HEK293T (cell line): ENCODE results near the gene TUFM.

Source experiments
- CTCF ChIA-PET: fragments of 350-600 bp; formaldehyde crosslinking; extraction: SDS; loops from one replicate; lab custom pipeline; 2021; ENCODE audit warnings: antibody characterized with exemption, inconsistent platforms; lab: Yijun Ruan, JAX
- POLR2A ChIA-PET: fragments of 350-600 bp; formaldehyde crosslinking; extraction: SDS; loops from one replicate; lab custom pipeline; 2020; ENCODE audit warnings: antibody characterized with exemption, inconsistent platforms; lab: Yijun Ruan, JAX
- DNase-seq: peaks from one replicate; pipeline ENCODE4 v3.0.0; 2012; ENCODE audit warnings: mixed read lengths; ENCODE audit errors: extremely low spot score
- ARNT ChIP-seq: fragments of 450-650 bp; IDR thresholded peaks from 2 replicates; pipeline ENCODE4 v1.6.1; 2017; ENCODE audit warnings: mild to moderate bottlenecking
- BHLHE40 ChIP-seq: fragments of 450-650 bp; IDR thresholded peaks from 2 replicates; pipeline ENCODE4 v1.6.1; 2016; ENCODE audit warnings: mild to moderate bottlenecking, moderate library complexity, borderline replicate concordance
- CTBP1 ChIP-seq: fragments of 450-650 bp; IDR thresholded peaks from 2 replicates; pipeline ENCODE4 v1.6.1; 2016; ENCODE audit warnings: borderline replicate concordance
- ELF4 ChIP-seq: fragments of 450-650 bp; IDR thresholded peaks from 2 replicates; pipeline ENCODE4 v1.6.1; 2017; ENCODE audit warnings: antibody characterized with exemption
- FOXA1 ChIP-seq: fragments of 450-650 bp; IDR thresholded peaks from 2 replicates; pipeline ENCODE4 v1.6.1; 2016; ENCODE audit warnings: mild to moderate bottlenecking
- FOXK2 ChIP-seq: fragments of 450-650 bp; IDR thresholded peaks from 2 replicates; pipeline ENCODE4 v1.6.1; 2016; ENCODE audit warnings: mild to moderate bottlenecking
- FOXM1 ChIP-seq: fragments of 450-650 bp; IDR thresholded peaks from 2 replicates; pipeline ENCODE4 v1.6.1; 2017; ENCODE audit warnings: mild to moderate bottlenecking, borderline replicate concordance
- HDGF ChIP-seq: fragments of 450-650 bp; IDR thresholded peaks from 2 replicates; pipeline ENCODE4 v1.6.1; 2017; ENCODE audit warnings: antibody characterized with exemption, borderline replicate concordance
- L3MBTL2 ChIP-seq: fragments of 450-650 bp; conservative IDR thresholded peaks from 2 replicates; pipeline ENCODE4 v1.6.1; 2016; ENCODE audit warnings: mild to moderate bottlenecking
- LEF1 ChIP-seq: fragments of 450-650 bp; IDR thresholded peaks from 2 replicates; pipeline ENCODE4 v1.6.1; 2017; ENCODE audit warnings: mild to moderate bottlenecking, borderline replicate concordance
- NFRKB ChIP-seq: fragments of 450-650 bp; IDR thresholded peaks from 2 replicates; pipeline ENCODE4 v1.6.1; 2016; ENCODE audit warnings: mild to moderate bottlenecking, moderate library complexity
- SP1 ChIP-seq: fragments of 450-650 bp; IDR thresholded peaks from 2 replicates; pipeline ENCODE4 v1.6.1; 2017
- SUZ12 ChIP-seq: fragments of 450-650 bp; IDR thresholded peaks from 2 replicates; pipeline ENCODE4 v1.6.1; 2016; ENCODE audit warnings: mild to moderate bottlenecking
- TARDBP ChIP-seq: fragments of 450-650 bp; IDR thresholded peaks from 2 replicates; pipeline ENCODE4 v1.6.1; 2016
- ZNF384 ChIP-seq: fragments of 450-650 bp; IDR thresholded peaks from 2 replicates; pipeline ENCODE4 v1.6.1; 2016
- TF ChIP-seq, protein P1 (sequence below): fragments of 450-650 bp; IDR thresholded peaks from 2 replicates; pipeline ENCODE4 v1.6.1; 2016

The TUFM gene

DNA sequence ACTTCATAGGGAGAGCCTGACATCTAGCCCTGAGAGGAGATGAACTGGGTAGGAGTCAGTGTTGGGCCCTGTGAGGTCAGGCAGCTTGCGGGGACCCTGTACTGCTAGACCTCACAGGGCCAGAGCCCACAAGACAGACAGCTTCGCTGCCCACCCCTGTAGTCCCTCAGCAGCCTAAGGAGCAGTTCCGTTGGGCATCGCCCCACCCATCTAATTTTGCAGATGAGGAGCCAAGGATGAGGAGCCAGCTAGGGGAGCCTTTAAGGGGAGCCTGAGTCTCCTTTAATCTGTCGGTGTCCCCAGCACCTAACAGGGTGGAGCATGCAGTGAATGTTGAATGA is 755 bp upstream of the TUFM start:
- no peak for TF ChIP-seq ARNT
- no peak for TF ChIP-seq SUZ12
- no peak for TF ChIP-seq HDGF
- no peak for TF ChIP-seq ZNF384
- no peak for TF ChIP-seq TARDBP
- TF ChIP-seq FOXA1 = no peak
- no peak for TF ChIP-seq FOXK2
- TF ChIP-seq, protein P1, sequence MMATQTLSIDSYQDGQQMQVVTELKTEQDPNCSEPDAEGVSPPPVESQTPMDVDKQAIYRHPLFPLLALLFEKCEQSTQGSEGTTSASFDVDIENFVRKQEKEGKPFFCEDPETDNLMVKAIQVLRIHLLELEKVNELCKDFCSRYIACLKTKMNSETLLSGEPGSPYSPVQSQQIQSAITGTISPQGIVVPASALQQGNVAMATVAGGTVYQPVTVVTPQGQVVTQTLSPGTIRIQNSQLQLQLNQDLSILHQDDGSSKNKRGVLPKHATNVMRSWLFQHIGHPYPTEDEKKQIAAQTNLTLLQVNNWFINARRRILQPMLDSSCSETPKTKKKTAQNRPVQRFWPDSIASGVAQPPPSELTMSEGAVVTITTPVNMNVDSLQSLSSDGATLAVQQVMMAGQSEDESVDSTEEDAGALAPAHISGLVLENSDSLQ = no peak
- no peak for TF ChIP-seq LEF1
- TF ChIP-seq NFRKB = no peak
- TF ChIP-seq L3MBTL2 = no peak
- no peak for TF ChIP-seq CTBP1
- no peak for TF ChIP-seq SP1
- no peak for TF ChIP-seq FOXM1
- no peak for TF ChIP-seq ELF4
- CTCF ChIA-PET = interaction anchor here (0.9 kb wide), 1 partner anchor 10 kb away, joined by 5 read pairs; no protein-coding TSS in a partner anchor
- no peak for DNase-seq
- POLR2A ChIA-PET = interaction anchor here (1.0 to 5.9 kb wide), 8 partner anchors 9 to 127 kb away, joined by 3 to 96 read pairs (median 10); partner anchors contain the start of genes ATXN2L and SH2B1

DNA sequence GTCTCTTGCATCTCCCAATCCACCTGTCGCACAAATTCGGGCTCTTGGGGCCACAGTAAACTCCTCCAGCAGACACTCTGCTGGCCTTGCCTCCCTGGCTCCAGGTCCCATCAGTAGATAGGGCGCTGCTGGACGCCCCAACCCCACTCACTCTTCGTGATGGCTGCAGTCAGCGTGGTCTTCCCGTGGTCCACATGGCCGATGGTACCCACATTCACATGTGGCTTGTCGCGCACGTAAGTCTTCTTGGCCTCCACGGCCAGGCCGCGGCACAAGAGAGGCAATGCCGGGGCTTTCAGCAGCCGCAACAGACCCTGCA is 428 bp downstream of the TUFM start:
- POLR2A ChIA-PET = interaction anchor here (0.8 to 5.9 kb wide), 16 partner anchors 8 to 128 kb away, joined by 3 to 96 read pairs (median 6); partner anchors contain the start of genes ATXN2L, NFATC2IP and SH2B1
- TF ChIP-seq FOXK2 (no peak), L3MBTL2 (peak; percentile 37; the same call in 1 of the 2 replicates), HDGF (no peak)
- DNase-seq = no peak
- CTCF ChIA-PET = no interaction called here

DNA sequence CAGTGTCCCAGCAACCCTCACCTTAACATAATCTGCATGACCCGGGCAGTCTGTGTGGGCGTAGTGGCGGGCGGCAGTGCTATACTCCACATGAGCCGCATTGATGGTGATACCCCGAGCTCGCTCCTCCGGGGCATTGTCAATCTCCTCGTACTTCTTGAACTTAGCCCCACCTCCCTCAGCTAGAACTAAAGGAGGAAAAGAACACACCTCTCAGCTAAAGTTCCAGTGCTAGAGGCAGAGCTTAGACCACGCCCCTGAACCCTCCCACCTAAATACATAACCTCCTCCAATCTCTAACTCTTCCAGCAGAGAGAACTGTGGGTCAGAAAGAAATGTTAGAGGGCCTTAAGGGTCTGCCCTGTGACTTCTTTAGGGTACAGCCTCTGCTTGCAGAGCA is 855 bp downstream of the TUFM start:
- POLR2A ChIA-PET = interaction anchor here (0.8 to 5.9 kb wide), 11 partner anchors 8 to 129 kb away, joined by 3 to 96 read pairs (median 9); partner anchors contain the start of genes ATXN2L, NFATC2IP and SH2B1
- TF ChIP-seq LEF1 = no peak
- TF ChIP-seq ARNT = no peak
- TF ChIP-seq FOXA1 = no peak
- TF ChIP-seq TARDBP = no peak
- no peak for TF ChIP-seq SUZ12
- TF ChIP-seq, protein P1 = no peak
- no peak for TF ChIP-seq FOXM1
- TF ChIP-seq HDGF = no peak
- TF ChIP-seq ELF4 = no peak
- TF ChIP-seq NFRKB = no peak
- TF ChIP-seq CTBP1 = no peak
- TF ChIP-seq ZNF384 = no peak
- TF ChIP-seq SP1 = no peak
- TF ChIP-seq BHLHE40 = no peak
- TF ChIP-seq L3MBTL2 = no peak
- TF ChIP-seq FOXK2 = no peak
- DNase-seq = peak; percentile 32
- CTCF ChIA-PET = no interaction called here

DNA sequence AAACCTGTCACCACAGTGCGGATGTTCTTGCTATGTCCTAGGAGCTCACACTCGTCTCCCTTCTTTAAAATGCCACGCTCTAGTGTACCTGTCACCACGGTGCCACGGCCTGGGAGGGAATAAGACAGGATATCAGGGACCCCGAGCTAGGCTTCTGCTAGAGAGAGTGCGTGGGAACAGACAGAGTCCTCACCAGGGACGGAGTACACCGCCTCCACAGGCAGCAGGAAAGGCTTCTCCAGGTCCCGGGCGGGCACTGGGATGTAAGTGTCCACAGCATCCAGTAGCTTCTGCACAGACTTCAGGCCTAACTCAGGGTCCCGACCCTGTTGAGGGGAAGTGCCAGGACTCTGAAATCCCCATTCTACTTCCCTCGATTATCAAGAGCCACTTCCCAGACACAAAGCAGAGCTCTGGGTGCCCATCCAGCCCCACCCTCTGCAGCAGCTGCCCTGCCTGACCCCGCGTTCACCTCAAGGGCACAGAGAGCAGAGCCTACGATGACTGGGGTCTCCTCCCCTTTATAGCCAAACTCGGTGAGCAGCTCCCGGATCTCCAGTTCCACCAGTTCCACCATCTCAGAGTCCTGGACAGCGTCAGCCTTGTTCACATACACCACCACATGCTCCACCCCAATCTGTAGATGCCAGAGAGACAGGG is 1.8 kb downstream of the TUFM start:
- ChIA-PET CTCF (no interaction called here), POLR2A (interaction anchor here (1.7 to 5.9 kb wide), 5 partner anchors 12 to 106 kb away, joined by 9 to 96 read pairs (median 12); partner anchors contain the start of genes ATXN2L, NFATC2IP and SH2B1)
- TF ChIP-seq FOXK2 = no peak
- TF ChIP-seq FOXM1 = no peak
- TF ChIP-seq SP1 = no peak
- TF ChIP-seq SUZ12 = no peak
- no peak for TF ChIP-seq HDGF
- TF ChIP-seq ELF4 = no peak
- TF ChIP-seq NFRKB = no peak
- TF ChIP-seq ARNT = no peak
- TF ChIP-seq ZNF384 = no peak
- TF ChIP-seq CTBP1 = no peak
- TF ChIP-seq FOXA1 = no peak
- TF ChIP-seq, protein P1 = no peak
- no peak for TF ChIP-seq L3MBTL2
- TF ChIP-seq BHLHE40 = no peak
- no peak for TF ChIP-seq TARDBP
- no peak for TF ChIP-seq LEF1
- DNase-seq = no peak

DNA sequence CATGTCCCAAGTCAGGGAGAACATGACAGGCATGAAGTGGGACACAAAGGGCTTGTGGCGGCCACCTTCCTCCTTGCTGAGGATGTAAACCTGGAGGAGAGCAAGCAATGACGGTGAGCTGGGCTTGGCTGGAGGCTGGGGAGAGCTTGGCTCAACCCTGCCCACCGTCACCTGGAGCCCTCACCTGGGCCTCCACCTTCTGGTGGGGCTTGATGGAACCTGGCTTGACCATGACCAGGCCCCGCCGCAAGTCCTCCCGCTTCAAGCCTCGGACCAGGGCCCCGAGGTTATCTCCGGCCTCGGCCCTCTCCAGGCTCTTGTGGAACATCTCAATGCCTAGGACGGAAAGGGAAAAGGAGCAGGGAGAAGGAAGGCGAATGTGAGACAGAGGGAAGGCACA is 2.4 kb downstream of the TUFM start:
- DNase-seq = no peak
- CTCF ChIA-PET = no interaction called here
- POLR2A ChIA-PET = interaction anchor here (1.3 to 5.9 kb wide), 3 partner anchors 12 to 21 kb away, joined by 5 to 96 read pairs (median 17); partner anchors contain the start of genes ATXN2L and SH2B1
- TF ChIP-seq SP1 = no peak
- no peak for TF ChIP-seq ELF4
- TF ChIP-seq CTBP1 = no peak
- no peak for TF ChIP-seq BHLHE40
- TF ChIP-seq TARDBP = no peak
- no peak for TF ChIP-seq FOXA1
- TF ChIP-seq ARNT = no peak
- TF ChIP-seq NFRKB = no peak
- TF ChIP-seq FOXK2 = no peak
- no peak for TF ChIP-seq HDGF
- no peak for TF ChIP-seq LEF1
- no peak for TF ChIP-seq FOXM1
- TF ChIP-seq, protein P1 = no peak
- TF ChIP-seq SUZ12 = no peak
- TF ChIP-seq L3MBTL2 = no peak
- TF ChIP-seq ZNF384 = no peak
